ENCODE data around the gene HORMAD1. TPM values are rescaled to one million over a fixed set of nuclear protein-coding genes. Genes with fewer than 3 reads are reported as not detected.

HORMAD1 gene
- total and polyA plus RNA-seq, 12 donors: 0.14 to 0.46 (median 0.27) TPM; not detected in 8

DNA sequence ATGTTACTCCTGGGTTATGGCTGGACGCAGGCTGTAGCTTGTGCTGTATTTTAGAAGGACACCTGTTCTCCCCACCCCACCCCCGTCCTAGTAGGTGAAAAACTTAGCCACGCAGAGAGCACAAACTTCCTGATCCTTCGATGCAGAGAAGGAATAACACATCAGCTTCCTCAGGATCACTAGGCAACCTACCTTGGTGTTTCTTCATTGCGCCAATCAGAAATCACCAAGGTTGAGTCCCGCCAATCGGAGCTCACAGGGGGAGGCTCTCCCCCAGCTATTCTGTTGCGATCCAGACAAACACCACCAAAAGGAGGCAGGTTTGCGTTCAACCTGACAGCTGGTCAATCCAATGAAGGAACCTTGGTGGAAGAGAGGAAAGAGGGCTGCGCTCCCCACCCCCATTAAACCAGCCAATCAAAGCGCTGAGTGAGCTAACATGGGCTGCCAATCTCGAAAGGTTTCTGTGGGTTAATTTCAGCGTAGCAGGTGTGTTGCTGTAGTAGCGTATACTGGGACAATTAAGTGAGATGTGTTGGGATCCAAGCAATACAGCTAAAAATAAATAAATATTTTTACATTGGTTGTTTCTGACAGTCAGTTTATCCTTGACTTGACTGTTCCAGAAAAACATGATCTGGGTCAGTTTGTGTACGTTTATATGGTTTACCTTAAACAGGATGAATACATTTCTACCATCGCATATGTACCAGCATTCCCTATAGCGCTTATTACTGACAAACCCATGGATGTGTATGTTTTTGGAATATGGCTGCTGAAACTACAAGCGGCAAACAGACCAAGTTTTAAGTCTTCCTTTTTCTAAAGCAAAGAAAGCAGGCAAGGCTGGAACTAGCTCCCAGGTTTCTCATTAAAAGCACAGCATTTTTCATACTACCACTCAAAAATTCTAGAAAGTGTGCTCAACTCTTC lies 23.4 kb downstream of the HORMAD1 start, which contains the start of gene GOLPH3L:
Gene GOLPH3L (minus strand): TSS at position 160 of the 933 bp plus-strand sequence. CDS start 2,316 bp downstream, outside the sequence.
- Histone ChIP-seq H3K4me1 (replicated peaks in 1 of 2) (peaks cover 12 to 20% of the 10 kb centered on the region in 2 donors), H3K27ac (peak within 1 kb of the TSS in 2 of 5 donors; percentile 45 to 67), H3K27me3 (no peaks in the 10 kb centered on the region), H3K4me3 (peak within 1 kb of the TSS in 3 of 4 donors; percentile 25 to 86 (median 46)), H3K9me3 (replicated peaks in 1 of 3) (no peaks in the 10 kb centered on the region), H3K36me3 (replicated peaks in 1 of 2) (peaks cover 0 to 25% of the 10 kb centered on the region in 2 donors)
- peak; percentile 94 to 99 (median 97) for DNase-seq
- TF ChIP-seq CTCF (IDR thresholded peaks at IDR 0.05) (peak in 1 of 6 experiments; percentile 10), POLR2A (IDR thresholded peaks at IDR 0.05) (peak in 1 of 2 donors; percentile 58)
- 1 to 3% (median 2%) methylated on average over 17 to 18 of the region's 18 CpGs for WGBS, 4 donors
- intact Hi-C loops (cut with DNase I): no loop called here

- DNase-seq: no peak
- TF ChIP-seq CTCF (IDR thresholded peaks at IDR 0.05): no peak
- TF ChIP-seq POLR2A (IDR thresholded peaks at IDR 0.05): no peak
- Histone ChIP-seq H3K36me3 (replicated peaks in 1 of 2) (peaks cover 0 to 31% of the 10 kb centered on the region in 2 donors), H3K4me1 (replicated peaks in 1 of 2) (peaks cover 19 to 21% of the 10 kb centered on the region in 2 donors), H3K27ac (peak overlapping the region in 1 of 5 donors; percentile 67), H3K27me3 (no peaks in the 10 kb centered on the region), H3K9me3 (replicated peaks in 1 of 3) (no peaks in the 10 kb centered on the region), H3K4me3 (peak overlapping the region in 2 of 4 donors; percentile 46 to 86)
- 0 to 1% (median 0%) methylated on average over 6 of the region's 6 CpGs for WGBS, 4 donors
- intact Hi-C loops (cut with DNase I): no loop called here
Observed at GRCh38 chr1:150696590-150696989, 24.1 kb downstream of the HORMAD1 start.

- intact Hi-C loops (cut with DNase I): no loop called here
- peak overlapping the region in 2 of 4 donors; percentile 46 to 86 for H3K4me3 ChIP-seq
- H3K36me3 ChIP-seq (replicated peaks in 1 of 2): peaks cover 0 to 35% of the 10 kb centered on the region in 2 donors
- no peaks in the 10 kb centered on the region for H3K27me3 ChIP-seq
- TF ChIP-seq CTCF (IDR thresholded peaks at IDR 0.05): no peak
- TF ChIP-seq POLR2A (IDR thresholded peaks at IDR 0.05): no peak
- no peak for DNase-seq
- H3K9me3 ChIP-seq (replicated peaks in 1 of 3): no peaks in the 10 kb centered on the region
- WGBS, 4 donors: 16 to 22% (median 19%) methylated on average over 1 of the region's 1 CpG
- H3K27ac ChIP-seq: no peak overlapping the region
- H3K4me1 ChIP-seq (replicated peaks in 1 of 2): peaks cover 21% of the 10 kb centered on the region in 2 donors
Observed at GRCh38 chr1:150696162-150696561, 24.5 kb downstream of the HORMAD1 start.

DNA sequence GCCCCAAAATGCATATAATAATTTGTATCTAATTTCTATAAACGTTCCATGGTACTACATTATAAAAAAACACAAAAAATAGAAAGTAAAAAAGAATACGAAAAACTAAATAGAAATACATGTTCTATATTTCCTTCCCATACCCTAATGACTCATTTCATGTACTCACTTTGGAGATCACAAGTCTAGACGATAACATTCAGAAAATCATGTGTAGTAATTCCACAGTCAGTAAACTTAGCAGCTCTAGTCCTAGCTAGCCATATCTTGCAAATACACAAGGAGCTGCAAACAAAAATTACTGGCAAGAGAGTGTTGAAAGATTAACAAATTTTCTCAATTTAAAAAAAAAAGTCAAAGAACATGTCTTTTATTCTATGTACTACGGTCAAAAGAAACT lies 25.1 kb downstream of the HORMAD1 start:
- H3K4me1 ChIP-seq (replicated peaks in 1 of 2): peaks cover 21% of the 10 kb centered on the region in 2 donors
- H3K9me3 ChIP-seq (replicated peaks in 1 of 3): no peaks in the 10 kb centered on the region
- peaks cover 0 to 41% of the 10 kb centered on the region in 2 donors for H3K36me3 ChIP-seq (replicated peaks in 1 of 2)
- intact Hi-C loops (cut with DNase I): no loop called here
- 73 to 82% (median 77%) methylated on average over 4 of the region's 4 CpGs for WGBS, 4 donors
- no peaks in the 10 kb centered on the region for H3K27me3 ChIP-seq
- H3K27ac ChIP-seq: no peak overlapping the region
- TF ChIP-seq CTCF (IDR thresholded peaks at IDR 0.05) (no peak), POLR2A (IDR thresholded peaks at IDR 0.05) (no peak)
- DNase-seq: no peak
- peak overlapping the region in 1 of 4 donors; percentile 86 for H3K4me3 ChIP-seq

All from adrenal gland (tissue), 12 donors.